Cortex of kidney (tissue), 1 donor: Measurements from ENCODE around the gene PFKFB2.

Experiments
- DNase-seq: peaks from one replicate; lab custom pipeline; 2025; lab: John Stamatoyannopoulos, UW

PFKFB2 gene

DNA sequence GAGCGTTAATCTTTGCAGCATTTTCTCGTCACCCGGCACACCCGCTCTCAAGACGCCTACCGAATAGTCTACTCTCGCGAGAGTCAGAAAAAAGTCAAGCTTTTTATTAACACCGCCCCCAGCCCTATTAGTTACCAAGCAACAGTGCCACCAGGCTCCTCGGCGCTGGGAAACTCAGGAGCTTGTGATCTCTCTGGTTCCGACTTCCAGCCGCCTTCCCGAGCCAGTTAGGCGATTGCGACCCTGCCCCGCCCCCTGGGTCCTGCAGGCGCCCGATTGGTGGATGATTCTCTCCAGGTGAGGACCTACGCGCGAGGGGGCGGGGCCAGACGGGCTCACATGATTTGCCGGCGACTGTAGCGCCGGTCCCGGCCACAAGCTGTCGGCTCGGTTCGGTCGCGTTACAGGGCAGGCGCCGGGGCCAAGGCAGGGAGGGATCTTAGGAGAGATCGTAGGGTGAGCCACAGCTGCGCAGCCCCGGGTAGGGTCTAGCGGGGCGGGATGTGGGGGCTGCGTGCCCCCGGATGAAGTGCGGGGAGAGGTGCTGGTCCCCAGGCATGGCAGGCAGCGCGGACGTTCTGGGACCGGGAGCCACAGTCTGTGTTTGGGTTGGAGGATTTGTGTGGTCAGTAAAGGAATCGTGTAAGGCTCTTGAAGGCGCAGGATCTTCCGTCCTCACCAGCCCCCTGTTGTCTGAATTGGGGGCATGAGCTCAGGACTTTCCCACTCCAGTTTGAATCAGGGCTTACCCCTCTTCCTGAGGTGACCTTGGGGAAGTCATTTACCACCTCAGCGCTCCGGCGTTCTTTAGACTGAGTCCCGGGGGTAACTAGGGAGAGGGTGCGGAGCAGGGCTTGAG, at the start of gene PFKFB2:
PFKFB2 (plus strand) TSS at position 365 of the 859 bp plus-strand sequence. CDS start 1,443 bp downstream, outside the sequence.
- peak; percentile 57 for DNase-seq

DNA sequence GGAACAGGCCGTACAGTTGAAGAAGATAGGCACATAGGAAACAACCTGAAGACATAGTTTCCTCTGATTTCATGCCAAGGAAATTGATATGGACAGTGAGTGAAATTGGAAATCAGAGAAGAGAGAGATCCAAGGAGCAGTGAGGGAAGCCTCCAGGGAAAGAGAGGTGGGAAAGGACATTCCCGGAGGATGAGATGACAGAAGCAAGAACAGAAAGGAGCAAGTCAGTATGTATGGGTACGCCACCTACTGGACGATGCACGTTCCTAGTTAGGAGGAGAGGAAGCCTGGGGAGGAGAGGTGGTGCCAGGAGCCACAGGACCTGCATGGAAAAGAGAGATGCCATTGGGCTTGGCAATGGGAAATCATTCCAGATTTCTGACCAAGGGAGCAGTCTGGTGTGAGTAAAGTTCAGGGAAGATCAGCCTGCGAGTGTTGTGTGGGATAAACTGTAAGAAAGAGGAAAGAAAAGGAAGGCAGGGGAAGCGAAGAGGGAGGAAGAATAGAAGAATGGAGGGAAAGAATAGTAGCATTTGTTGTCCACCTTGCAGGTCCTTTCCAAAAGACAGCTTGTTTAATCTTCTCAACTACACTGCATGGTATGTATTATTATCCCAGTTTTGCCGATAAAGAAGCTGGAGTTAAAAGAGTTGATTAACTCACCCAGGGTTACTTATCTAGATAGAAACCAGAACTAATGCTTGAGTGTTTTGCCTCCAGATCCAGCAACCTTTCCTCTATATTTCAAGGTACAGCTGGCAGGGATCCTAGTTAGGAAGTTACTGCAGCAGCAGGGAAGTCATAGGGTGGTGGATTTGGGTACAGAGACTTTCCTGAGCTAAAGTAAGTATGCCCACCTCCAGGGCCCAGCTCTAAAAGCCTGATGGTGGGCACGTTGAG, 47.9 kb upstream of the PFKFB2 start:
- DNase-seq, result no peak

DNA sequence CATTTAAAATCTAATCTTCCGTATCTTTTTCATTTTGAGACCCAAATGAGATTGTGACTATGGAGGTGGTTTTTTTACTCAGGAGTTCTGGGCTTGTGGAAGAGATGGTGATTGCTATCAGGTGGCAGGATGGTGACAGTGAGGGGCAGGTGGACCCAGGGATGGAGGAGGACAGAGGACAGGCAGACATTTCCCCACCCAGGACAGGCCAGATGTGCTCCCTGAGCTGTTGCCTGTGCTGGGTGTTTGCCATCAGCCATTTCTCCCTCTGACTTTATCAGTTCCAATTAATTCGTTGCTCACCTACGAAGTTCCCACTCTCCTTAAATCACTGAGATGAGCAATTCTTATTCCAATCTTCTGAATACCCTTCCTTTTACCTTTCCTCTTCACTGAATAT, 47.0 kb upstream of the PFKFB2 start:
- no peak for DNase-seq

DNA sequence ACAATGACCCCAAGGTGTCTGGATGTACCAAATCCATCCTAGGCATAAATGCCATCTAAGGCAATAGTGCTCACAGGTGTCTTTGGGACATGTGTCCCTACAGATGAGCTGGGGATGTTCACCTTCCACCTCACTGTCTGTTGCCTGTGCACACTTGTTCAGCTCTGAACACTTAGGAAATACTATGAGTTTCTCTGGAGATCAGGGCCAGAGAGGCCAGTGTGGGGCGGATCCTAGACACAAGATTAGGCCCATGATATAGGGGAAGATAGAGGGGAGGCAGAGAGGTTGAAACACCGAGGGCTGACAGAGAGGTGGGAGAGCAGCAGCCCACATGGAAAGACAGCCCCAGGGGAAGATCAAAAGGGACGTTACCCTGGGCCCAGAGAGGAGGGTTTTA, 46.2 kb upstream of the PFKFB2 start:
- DNase-seq, result no peak

DNA sequence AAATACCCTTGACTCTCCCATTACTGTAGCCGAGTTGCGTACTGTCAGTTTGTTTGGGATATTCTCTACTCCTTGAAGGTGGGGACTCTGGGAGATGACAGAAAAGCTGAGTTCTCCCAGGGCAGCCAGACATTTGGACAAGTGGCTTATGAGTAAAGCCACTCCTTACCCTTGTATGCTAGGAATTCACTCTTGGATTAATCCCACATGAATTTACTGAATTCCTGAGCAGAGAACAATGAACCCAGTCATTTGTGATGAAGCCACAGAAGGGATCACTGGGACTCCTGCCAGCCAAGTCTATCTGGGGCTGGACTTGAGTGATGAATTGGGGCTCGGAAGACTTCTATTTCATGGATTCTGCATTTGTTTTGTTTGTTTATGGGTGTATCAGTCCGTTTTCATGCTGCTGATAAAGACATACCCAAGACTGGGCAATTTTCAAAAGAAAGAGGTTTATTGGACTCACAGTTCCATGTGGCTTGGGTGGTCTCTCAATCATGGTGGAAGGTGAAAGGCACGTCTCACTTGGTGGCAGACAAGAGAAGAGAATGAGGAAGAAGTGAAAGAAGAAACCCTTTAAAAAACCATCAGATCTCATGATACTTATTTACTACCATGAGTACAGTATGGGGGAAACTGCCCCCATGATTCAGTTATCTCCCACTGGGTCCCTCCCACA, 45.6 kb upstream of the PFKFB2 start:
- no peak for DNase-seq

DNA sequence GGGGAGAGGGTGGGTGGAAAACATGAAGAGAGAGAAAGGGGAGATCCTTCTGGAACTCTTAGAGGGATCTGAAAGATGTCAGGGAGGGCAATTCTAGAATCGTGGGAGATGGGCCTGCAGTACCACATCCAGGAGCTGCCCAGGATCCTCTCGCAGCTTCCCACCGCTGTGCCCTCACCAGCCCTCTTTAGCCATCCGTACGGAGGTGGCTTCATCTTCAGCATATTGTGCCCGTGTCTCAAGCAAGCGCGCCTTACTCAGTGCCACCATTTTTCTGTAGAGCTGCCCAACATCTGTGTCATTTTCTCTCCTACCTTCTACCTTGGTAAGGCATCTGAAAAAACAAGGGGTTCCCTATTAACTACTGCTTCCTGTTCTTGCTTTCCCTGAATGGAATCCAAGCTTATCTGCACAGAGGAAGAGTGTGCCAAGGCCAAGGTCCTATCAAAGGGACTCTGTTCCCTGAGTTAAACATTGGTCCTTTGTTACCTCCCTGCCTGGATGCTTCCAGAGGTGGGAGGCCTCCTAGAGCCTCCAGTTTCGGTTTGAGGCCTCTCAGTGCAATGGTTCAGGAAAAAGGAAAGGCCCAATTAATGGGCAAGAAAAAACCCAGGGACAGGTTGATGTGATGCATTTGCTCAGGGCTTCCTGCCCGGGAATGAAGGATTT, 43.8 kb upstream of the PFKFB2 start:
- DNase-seq, result no peak

DNA sequence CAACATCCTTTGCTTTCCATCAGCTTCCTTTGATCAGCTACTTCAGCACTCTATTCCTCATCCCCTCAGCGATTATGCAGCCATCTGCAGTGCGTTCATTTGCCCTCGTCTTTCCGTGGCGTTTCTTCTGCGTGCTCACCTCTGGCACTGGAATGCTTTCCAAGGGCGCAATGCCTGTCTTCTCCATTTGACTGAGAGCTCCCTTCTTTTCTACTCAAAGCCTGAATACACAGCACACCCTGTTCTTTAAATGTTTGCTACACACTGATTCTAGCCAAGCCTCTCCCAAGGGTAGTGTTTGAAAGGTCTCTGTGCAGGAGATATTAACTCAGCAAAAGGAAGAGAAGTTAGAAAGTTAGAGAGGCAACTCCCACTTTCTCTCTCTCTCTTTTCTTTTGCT, 43.1 kb upstream of the PFKFB2 start:
- DNase-seq, result no peak

DNA sequence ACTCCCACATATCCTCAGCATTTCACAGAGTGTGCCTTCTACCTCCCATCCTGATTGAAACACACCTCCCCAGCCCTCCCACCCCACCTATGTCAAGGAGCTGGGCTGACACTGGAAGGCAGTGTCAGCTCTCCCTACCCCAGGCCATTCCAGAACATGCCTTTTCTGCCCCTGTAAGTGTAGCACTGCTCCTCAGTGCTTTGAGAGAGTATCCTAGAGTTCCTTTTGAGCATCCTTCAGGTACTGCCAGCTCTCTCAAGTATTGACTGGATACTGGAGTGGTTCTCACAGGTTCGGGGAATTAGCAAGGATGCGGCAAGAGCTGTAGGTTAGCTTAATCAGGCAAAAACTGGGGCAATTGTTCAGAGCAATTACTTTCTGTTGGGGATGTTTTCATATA, 42.3 kb upstream of the PFKFB2 start:
- DNase-seq, result no peak

DNA sequence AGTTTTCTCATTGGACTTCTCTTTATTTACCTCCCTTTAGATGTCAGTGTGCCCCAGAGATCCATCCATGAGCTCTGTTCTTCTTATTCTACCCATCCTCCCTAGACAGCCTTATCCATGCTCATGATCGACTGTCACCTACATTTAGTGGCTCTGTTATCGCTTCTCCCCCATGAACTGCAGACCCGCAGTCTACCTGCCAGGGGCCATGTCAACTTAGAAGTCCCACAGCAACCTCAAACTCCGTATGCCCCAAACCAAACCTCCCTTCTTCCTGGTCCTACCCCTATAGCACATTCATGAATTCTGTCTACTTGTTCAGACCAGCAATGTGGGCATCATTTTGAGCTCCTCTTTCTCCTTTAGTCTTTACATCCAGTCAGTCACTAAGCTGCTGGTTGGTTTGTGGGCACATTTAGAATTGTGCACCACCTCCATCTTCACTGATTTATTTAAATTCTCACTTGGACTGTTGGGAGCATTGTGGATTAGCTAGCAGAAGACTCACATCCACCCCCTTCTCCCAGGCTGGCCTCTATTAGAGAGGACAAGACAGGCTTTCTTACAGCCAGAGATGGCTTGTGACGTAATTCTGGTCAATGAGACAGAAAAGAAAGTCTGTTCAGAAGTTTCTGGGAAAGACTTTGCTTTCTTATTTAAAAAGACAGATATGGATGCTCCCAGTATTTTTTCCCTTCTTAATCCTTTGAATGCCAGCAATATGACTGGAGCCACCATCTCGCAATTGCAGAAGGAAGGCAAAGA, 39.6 kb upstream of the PFKFB2 start:
- DNase-seq, result no peak

DNA sequence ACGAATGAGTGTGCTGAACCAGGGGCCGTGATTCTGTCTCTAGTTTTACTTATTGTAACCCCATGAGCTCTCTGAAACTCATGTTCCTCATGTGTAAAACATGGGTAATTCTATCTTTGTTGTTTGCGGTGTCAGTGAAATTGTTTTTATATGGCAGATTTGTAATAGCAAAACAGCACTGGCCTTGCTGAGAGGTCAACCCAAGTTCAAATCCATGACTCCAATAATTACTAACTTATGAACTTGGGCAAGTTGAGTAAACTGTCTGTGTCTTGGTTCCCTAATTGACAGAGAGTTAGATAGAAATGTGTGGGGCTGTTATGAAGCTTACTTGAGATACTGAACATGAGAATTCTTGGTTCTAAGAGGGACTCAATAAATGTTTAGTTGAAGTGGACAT, 38.3 kb upstream of the PFKFB2 start:
- no peak for DNase-seq

DNA sequence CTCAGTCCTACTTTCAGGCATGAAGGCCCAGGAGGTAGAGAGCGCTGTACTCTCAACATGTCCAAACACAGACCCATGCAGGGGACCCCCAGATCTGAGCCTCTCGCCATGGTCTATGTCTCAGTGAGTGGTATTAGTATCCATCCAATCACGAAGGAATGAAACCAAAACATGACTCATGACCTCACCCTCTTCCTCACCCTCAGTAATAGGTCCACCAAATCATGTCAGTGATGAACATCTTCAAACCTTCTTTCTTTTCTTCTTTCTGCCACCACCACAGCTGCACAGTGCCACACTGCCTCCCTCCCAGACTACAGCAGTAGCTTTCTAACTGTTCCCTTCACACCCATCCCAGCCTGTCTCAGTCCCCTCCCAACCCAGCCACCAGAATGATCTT, 37.3 kb upstream of the PFKFB2 start:
- DNase-seq, result no peak

DNA sequence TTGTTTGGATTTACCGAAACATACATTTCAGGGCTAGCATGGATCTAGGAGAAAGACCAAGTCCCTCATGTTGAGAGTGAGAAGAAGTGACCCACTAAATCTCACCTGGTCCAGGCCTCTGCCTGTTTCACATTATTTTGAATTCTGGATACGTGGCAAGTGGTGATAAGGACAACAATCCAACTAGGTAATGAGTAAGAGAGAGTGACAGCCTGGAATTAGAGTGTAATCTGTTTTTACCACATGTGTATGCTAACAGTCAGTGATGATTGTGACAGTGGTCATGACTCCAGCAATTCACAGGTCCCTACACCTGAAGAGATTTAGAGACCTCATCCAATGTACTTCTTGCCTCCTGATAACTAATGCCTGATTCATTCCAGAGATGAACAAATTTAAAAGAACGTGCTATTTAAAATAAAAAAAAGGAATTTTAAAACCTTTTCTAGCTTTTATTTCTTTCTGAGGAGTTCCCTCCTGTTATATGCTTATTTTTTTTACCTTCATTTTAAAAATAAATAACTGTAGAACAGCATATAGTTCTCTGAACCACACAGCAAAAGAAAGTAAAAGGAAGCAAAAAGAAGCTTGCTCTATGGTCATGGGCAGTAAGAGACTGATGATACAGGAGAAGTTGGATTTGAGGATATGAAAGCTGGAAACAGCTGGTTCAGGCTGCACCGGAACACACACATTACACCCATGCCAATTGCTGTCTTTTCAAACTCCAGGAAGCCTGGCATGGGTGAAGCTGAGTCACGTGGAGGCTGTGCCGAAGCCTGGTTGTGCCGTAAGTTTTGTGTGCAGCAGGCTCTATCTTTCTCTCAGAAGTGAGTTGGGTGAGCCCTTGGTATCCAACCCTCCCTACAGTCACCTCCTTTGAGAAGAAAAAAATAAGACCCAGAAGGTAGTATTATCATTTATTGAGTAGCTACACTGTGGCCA, 35.2 kb upstream of the PFKFB2 start:
- DNase-seq, result no peak

DNA sequence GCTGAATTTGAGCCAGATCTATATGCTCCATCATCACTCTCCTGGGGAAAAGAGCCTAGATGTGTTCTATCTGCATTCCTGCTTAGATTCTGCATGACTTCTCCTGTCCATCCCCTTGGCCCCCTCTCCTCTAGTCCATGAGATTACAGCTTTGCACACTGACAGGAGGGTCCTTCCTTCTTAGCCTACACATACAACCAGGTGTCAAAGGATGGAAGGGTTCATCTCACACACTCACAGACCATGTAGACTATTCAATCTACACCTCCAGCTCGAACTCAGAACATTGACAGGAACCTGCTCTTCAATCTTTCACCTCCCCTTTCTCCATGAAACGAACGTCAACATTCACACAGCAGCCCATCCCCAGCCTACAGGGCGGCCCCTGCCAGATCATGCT, 34.4 kb upstream of the PFKFB2 start:
- no peak for DNase-seq

DNA sequence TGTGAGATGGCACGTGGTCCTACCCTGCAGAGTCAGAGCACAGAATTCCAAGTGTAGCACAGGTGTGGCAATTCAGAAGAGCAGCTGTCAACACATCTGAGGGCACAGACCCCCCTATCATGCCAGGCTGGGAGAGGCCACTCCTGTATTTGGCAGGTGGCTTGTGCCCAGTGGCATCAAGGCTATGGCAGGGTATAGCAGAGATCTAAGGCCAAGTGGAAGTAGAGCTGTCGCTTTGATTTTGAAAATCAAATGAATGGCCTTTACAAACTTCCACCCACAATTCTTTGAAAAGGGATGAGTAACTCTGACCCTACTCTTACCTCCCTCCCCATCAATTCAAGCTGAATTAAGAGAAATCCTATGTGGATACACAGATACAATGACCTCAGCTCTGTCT, 33.9 kb upstream of the PFKFB2 start:
- no peak for DNase-seq

DNA sequence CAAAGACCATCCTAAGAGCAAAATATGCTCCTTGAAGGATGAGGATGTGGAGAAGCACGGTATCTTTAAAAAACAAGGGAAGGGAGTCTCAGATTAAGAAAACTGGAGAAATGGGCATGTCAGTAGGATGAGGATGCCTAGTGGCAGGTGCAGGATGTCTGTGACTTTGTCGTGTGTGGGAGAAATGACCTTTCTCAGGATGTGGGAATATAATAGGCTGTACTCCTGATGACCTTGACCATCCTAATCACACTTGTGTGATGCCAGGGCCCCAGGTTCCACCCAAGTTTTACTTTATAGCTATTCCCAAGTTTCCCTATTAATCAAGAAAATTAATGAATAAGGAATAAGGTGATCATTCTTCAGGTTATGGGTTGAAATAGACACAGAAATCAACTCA, 33.4 kb upstream of the PFKFB2 start:
- no peak for DNase-seq

DNA sequence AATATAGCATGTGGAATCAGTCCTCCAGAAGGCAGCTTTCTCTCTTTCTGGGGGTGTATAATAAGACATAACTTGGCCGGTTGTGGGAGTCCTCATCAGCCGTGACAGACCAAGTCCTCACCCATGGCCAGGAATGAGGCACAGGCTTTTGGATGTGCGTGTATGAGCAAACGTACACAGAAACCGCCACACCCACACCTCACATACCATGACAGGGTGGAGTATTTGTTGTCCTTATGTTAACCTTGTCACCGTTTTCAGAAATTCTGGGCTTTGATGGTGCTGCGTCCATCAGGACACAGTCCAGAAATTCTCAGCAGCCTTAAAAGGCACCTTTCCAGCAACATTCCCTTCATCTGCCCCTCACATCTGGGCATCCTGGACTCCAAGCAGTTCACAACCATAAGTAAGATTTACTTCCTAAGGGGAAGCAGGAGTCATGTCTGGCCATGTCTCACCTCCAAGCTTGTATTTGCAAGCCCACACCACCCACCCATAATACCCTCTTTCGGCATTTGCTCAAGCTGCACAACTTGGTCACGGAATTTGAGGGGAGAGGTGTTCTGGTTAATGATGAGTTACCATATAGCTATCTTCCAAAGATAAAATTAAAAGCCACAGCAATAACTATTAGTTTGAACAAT, 32.9 kb upstream of the PFKFB2 start:
- no peak for DNase-seq

DNA sequence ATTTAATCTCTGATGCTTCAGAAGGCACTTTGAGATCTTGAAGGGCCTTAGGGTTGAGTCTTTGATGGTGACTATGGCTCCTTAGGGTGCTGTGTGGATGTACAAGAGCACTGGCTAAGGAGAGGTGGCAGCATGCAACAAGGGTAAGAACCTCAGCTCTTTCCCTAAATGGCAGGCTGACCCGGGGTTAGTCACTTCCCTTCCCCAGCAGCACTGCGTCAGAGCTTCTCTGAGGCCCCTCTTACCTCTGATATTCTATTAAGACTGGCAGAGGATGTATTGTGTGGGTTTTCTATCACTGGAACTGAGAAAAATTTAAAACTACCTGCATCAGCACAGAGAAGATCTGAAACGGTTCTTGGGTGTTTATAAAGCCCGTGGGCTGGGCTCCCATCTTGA, 32.4 kb upstream of the PFKFB2 start:
- DNase-seq, result no peak

DNA sequence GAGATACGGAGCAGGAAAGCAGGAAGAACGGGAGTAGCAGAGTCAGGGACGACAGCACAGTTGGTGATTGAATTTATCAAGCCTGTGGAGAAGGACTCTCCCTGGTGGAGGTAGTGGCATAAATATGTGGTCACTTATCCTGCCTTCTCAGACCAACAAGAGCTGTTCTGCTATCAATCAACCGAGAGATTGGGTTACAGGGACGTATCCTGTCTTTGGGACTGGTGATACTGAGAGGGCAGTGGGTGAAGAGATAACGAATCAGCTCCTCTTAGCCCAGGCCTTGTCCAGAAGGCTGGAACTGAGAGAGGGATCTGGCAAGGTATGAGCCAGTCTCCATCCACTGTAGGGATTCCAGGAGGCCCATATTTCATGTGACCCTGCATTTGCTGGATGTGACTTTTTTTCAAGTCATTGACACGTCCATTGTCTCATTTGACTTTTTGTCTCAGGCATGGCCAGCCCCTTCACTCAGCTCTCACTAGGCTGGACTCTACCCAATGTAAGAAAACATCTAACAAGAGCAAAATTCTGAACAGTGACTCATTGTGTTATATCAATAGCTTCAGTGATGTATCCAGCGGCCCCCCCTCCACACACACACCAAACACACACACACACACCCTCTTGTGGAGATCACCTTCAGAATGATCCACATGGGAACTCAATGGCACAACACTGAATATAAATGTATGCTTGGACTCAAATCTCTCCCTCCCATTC, 31.8 kb upstream of the PFKFB2 start:
- no peak for DNase-seq
